HG02642 (cell line): Measurements from ENCODE around the gene KIR2DL3.
"Not testable (repeated sequence)": the region's sequence is repeated elsewhere in the genome, so short reads cannot be mapped to it uniquely, and the experiment has no call there.

ENCODE experiments used
- ATAC-seq: cut with Tn5 transposase; IDR thresholded peaks from one replicate; pipeline ENCODE4 v1.9.1; 2021; ENCODE audit warnings: mild to moderate bottlenecking; ENCODE audit not compliant: unreplicated experiment, poor library complexity

The KIR2DL3 gene

DNA sequence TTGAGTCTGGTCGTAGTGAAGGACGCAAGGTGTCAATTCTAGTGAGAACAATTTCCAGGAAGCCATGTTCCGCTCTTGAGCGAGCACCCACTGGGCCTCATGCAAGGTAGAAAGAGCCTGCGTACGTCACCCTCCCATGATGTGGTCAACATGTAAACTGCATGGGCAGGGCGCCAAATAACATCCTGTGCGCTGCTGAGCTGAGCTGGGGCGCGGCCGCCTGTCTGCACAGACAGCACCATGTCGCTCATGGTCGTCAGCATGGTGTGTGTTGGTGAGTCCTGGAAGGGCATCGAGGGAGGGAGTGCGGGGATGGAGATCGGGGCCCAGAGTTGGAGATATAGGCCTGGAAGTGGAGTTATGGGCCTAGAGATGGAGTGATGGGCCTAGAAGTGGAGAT lies at the start of gene KIR2DL3:
TSS of gene KIR2DL3 (plus strand) at position 208 of the 400 bp plus-strand sequence. CDS start at position 241, 33 bp downstream.
- ATAC-seq: not testable (repeated sequence)

DNA sequence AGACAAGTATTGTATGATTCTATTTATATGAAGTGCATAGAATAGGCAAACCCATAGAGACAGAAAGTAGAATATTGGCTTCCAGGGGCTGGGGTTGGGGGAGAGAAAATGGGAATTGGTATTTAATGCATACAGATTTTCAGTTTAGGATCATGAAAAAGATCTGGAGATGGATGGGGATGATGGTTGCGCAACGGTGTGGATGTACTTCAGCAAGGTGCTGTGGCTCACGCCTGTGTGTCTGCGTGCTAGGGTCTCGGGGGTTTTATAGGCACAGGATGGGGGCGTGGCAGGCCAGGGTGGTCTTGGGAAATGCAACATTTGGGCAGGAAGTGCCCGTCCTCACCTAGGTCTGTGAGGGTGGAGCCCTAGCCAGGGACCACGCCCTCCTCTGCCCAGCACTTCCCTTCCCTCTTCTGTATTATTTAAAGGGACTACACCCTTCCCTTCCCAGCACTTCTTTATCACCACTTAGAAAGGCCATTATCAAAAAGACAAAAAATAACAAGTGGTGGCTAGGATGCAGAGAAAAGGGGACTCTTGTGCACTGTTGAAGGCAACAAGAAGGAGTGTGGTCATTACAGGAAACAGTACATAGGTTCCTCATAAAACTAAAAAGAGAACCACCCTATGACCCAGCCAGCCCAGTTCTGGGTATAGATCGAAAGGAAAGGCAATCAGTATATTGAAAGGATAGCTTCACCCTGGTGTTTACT lies 46.6 kb upstream of the KIR2DL3 start:
- ATAC-seq: no peak

DNA sequence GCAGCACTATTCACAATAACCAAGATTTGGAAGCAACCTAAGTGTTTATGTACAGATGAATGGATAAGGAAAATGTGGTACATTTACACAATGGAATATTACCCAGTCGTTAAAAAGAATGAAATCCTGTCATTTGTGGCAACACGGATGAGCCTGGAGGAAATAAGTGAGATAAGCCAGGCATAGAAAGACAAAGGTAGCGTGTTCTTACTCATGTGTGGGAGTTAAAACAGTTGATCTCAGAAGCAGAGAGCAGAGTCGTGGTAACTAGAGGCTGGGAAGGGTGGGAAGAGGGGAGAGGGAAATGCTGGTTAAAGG lies 46.1 kb upstream of the KIR2DL3 start:
- no peak for ATAC-seq

- ATAC-seq: no peak
These were observed 43.7 kb upstream of the KIR2DL3 start for GRCh38 chr19:54694648-54695047.

DNA sequence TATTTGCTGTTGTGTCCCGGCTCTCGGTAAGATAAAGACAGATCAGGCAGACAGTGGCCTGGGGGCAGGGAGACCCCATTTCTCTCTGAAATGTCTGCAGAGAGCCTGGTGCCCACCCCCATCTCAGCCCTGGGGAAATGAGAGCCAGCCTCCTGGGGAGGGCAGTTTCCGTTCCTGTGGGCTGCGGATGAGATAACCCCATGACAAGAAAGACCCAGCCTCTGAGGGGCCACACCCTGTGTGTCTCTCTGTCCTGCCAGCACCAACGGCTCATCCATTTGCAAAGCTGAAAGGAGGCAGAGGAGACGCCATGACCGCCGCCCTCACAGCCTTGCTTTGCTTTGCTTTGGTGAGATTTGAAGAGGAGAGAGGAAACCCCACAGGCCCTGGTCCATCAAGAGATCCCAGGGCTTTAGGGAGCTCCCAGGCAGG lies 42.2 kb upstream of the KIR2DL3 start:
- ATAC-seq: no peak

DNA sequence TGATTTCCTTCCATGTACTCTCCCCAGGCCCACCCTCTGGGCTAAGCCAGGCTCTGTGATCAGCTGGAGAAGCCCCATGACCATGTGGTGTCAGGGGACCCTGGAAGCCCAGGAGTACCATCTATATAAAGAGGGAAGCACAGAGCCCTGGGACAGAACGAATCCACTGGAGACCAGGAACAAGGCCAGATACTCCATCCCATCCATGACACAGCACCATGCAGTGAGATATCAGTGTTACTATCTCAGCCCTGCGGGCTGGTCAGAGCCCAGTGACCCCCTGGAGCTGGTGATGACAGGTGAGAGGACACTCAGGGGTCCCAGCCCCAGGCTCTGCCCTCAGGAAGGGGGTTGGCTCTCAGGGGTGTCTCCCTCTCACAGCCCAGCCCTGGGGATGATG lies 41.5 kb upstream of the KIR2DL3 start:
- no peak for ATAC-seq

DNA sequence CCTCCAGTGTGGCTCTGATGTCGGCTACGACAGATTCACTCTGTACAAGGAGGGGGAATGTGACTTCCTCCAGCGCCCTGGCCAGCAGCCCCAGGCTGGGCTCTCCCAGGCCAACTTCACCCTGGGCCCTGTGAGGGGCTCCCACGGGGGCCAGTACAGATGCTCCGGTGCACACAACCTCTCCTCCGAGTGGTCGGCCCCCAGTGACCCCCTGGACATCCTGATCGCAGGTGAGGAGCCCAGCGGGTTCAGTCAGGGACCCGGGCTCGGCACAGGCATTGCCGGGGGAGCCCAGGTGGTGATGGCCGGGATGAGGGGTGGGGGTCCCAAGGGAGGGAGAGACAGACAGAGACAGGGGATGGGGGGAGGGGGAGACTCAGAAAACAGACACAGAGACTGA lies 40.6 kb upstream of the KIR2DL3 start:
- not testable (repeated sequence) for ATAC-seq

GRCh38 chr19:54704928-54705327 lies 33.4 kb upstream of the KIR2DL3 start:
- ATAC-seq: no peak

DNA sequence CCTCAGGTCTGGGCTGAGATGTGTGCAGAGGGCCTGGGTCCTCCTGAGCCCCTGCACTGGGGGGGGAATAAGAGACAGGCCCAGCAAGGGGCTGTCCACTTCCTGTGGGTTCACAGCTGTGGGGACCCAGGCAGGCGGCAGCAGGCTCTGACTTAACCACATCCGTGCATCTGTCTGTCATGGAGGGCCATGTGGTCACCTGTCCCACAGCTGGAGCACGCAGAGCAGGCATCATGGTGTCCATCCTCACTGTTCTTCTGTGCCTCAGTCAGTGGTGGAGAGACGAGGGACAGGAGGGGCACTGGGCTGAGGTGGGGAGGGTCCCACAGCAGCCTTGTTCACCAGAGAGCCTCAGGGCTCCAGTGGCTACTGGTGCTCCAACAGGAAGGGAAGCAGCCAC lies 30.4 kb upstream of the KIR2DL3 start:
- ATAC-seq: no peak

DNA sequence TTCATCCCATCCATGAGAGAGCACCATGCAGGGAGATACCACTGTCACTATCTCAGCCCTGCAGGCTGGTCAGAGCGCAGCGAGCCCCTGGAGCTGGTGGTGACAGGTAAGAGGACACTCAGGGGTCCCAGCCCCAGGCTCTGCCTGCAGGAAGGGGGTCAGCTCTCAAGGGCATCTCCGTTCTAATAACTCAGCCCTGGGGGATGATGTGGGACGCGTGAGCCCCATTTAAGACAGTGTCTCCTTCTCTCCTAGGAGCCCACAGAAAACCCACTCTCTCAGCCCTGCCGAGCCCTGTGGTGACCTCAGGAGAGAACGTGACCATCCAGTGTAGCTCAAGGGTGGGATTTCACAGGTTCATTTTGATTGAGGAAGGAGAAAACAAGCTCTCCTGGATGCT lies 29.5 kb upstream of the KIR2DL3 start:
- ATAC-seq: no peak

DNA sequence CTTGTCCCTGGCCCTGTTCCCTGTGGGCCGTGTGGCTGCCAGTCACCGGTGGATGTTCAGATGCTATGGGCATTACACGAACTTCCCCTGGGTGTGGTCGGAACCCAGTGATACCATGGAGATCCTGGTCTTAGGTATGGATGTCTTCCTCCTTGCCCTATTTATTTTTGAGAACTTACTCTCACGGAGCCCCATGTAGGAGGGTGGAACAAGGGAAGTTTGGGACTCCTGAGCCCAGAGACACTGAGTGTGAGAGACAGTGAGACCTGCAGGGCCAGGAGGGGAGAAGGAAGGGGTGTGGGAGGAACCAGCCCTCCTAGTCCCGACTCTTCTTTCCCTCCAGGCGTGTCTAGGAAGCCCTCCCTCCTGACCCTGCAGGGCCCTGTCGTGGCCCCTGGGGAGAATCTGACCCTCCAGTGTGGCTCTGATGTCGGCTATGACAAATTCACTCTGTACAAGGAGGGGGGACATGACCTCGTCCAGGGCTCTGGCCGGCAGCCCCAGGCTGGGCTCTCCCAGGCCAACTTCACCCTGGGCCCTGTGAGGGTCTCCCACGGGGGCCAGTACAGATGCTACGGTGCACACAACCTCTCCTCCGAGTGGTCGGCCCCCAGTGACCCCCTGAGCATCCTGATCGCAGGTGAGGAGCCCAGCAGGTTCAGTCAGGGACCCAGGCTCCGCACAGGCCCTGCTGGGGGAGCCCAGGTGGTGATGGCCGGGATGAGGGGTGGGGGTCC lies 28.9 kb upstream of the KIR2DL3 start:
- ATAC-seq: no peak

GRCh38 chr19:54709956-54710355 lies 28.4 kb upstream of the KIR2DL3 start:
- not testable (repeated sequence) for ATAC-seq

DNA sequence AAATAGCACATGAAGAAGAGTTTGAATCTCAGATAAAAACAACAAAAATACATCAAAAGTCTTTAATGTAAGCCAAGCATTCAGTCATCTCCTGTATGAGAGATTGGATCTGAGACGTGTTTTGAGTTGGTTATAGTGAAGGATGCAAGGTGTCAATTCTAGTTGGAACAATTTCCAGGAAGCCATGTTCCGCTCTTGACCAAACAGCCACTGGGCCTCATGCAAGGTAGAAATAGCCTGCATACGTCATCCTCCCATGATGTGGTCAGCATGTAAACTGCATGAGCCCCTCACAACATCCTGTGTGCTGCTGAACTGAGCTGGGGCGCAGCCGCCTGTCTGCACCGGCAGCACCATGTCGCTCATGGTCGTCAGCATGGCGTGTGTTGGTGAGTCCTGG lies 14.2 kb upstream of the KIR2DL3 start, which contains the start of gene KIR3DL3:
TSS of gene KIR3DL3 (plus strand) at position 301 of the 400 bp plus-strand sequence. CDS start at position 356, 55 bp downstream.
- no peak for ATAC-seq

DNA sequence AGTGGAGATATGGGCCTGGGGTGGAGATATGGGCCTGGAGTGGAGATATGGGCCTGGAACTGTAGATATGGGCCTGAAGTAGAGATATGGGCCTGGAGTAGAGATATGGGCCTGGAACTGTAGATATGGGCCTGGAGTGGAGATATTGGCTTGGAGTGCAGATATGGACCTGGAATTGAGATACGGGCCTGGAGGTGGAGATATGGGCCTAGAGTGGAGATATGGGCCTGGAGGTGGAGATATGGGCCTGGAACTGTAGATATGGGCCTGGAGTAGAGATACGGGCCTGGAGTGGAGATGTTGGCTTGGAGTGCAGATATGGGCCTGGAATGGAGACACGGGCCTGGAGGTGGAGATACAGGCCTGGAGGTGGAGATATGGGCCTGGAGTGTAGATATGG lies 13.7 kb upstream of the KIR2DL3 start:
- ATAC-seq: no peak

GRCh38 chr19:54725321-54725720 lies 13.0 kb upstream of the KIR2DL3 start:
- ATAC-seq: no peak

GRCh38 chr19:54727562-54727961 lies 10.8 kb upstream of the KIR2DL3 start:
- ATAC-seq: no peak

DNA sequence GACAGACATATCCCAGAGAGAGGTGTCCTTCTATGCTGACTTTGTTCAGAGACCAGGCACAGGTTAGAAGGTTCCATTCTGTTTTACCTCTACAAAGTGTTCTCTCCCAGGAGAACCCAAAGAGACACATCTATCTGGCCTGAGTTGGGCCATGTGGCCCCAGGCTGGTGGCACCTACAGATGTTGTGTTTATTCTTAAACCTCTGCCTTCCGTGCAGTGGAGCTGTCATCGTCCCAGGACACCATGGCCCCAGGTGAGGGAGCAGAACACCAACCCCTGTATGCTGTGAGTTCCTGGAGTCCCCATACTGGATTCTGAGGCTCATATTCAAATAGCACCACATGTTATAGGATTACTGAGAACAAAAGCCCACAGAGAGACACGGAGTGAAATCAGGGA lies 10.1 kb upstream of the KIR2DL3 start:
- no peak for ATAC-seq

GRCh38 chr19:54729416-54730188 lies 8.7 kb upstream of the KIR2DL3 start:
- ATAC-seq: no peak

- ATAC-seq: no peak
These were observed 7.1 kb upstream of the KIR2DL3 start for GRCh38 chr19:54731191-54731590.

DNA sequence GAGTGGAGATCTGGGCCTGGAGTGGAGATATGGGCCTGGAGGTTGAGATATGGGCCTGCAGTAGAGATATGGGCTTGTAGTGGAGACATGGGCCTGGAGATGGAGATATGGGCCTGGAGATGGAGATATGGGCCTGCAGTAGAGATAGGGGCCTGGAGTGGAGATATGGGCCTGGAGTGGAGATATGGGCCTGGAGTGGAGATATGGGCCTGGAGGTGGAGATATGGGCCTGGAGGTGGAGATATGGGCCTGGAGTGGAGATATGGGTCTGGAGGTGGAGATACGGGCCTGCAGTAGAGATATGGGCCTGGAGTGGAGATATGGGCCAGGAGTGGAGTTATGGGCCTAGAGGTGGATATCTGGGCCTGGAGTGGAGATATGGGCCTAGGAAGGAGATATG lies 402 bp downstream of the KIR2DL3 start:
- ATAC-seq: no peak
